H9 (cell line): ENCODE data around the gene ZBTB9. TPM values are rescaled to one million over a fixed set of nuclear protein-coding genes. Genes with fewer than 3 reads are reported as not detected.

Experiments used
- DNase-seq: peaks from one replicate; pipeline ENCODE4 v3.0.0-alpha.2; 2017
- H2AFZ ChIP-seq: one replicate; pipeline ENCODE4 v1.6.1; 2013; ENCODE audit warnings: mild to moderate bottlenecking, low read length, control low read depth, moderate library complexity
- H2AK5ac ChIP-seq: 2 replicates; pipeline ENCODE4 v1.6.1; 2013; ENCODE audit warnings: low read length, control low read depth, mixed read lengths; ENCODE audit not compliant: insufficient read length
- H2BK120ac ChIP-seq: one replicate; pipeline ENCODE4 v1.6.1; 2013; ENCODE audit warnings: low read depth, mild to moderate bottlenecking, low read length, control low read depth, inconsistent platforms; ENCODE audit not compliant: poor library complexity, severe bottlenecking
- H2BK12ac ChIP-seq: 2 replicates; pipeline ENCODE4 v1.6.1; 2013; ENCODE audit warnings: low read length, control low read depth, mixed read lengths, low read depth; ENCODE audit not compliant: insufficient read length
- H2BK15ac ChIP-seq: 2 replicates; pipeline ENCODE4 v1.6.1; 2013; ENCODE audit warnings: low read depth, low read length, control low read depth
- H2BK20ac ChIP-seq: one replicate; pipeline ENCODE4 v1.6.1; 2013; ENCODE audit warnings: low read depth, mild to moderate bottlenecking, low read length, control low read depth, inconsistent platforms; ENCODE audit not compliant: poor library complexity, severe bottlenecking
- H2BK5ac ChIP-seq: 2 replicates; pipeline ENCODE4 v1.6.1; 2013; ENCODE audit warnings: low read length, control low read depth, mixed read lengths; ENCODE audit not compliant: insufficient read length
- H3K14ac ChIP-seq: 2 replicates; pipeline ENCODE4 v1.6.1; 2013; ENCODE audit warnings: low read length, control low read depth; ENCODE audit not compliant: insufficient read depth
- H3K18ac ChIP-seq: 2 replicates; pipeline ENCODE4 v1.6.1; 2013; ENCODE audit warnings: low read depth, mild to moderate bottlenecking, mixed read lengths, low read length, control low read depth; ENCODE audit not compliant: insufficient read length
- H3K23ac ChIP-seq: 2 replicates; pipeline ENCODE4 v1.6.1; 2013; ENCODE audit warnings: low read length, control low read depth, mixed read lengths, low read depth; ENCODE audit not compliant: insufficient read length
- H3K23me2 ChIP-seq: 2 replicates; pipeline ENCODE4 v1.6.1; 2013; ENCODE audit warnings: low read depth, mild to moderate bottlenecking, mixed read lengths, low read length, control low read depth; ENCODE audit not compliant: insufficient read length, poor library complexity, severe bottlenecking
- H3K27ac ChIP-seq: 2 replicates; pipeline ENCODE4 v1.5.1; 2013; ENCODE audit warnings: low read length, control low read depth, mixed read lengths, low read depth; ENCODE audit not compliant: insufficient read length
- H3K27me3 ChIP-seq: 2 replicates; pipeline ENCODE4 v1.6.1; 2013; ENCODE audit warnings: low read length, control low read depth, inconsistent platforms; ENCODE audit not compliant: insufficient read depth
- H3K4ac ChIP-seq: 2 replicates; pipeline ENCODE4 v1.6.1; 2013; ENCODE audit warnings: low read depth, mild to moderate bottlenecking, control low read depth, inconsistent platforms, low read length, moderate library complexity
- H3K4me1 ChIP-seq: 2 replicates; pipeline ENCODE4 v1.6.1; 2013; ENCODE audit warnings: low read length, control low read depth, inconsistent platforms; ENCODE audit not compliant: insufficient read depth
- H3K4me2 ChIP-seq: 2 replicates; pipeline ENCODE4 v1.6.1; 2013; ENCODE audit warnings: low read length, control low read depth, mixed read lengths; ENCODE audit not compliant: insufficient read length, insufficient read depth
- H3K56ac ChIP-seq: 2 replicates; pipeline ENCODE4 v1.6.1; 2013; ENCODE audit warnings: low read depth, mild to moderate bottlenecking, mixed read lengths, low read length, control low read depth; ENCODE audit not compliant: insufficient read length
- H3K79me1 ChIP-seq: 2 replicates; pipeline ENCODE4 v1.6.1; 2013; ENCODE audit warnings: low read depth, mild to moderate bottlenecking, moderate library complexity, low read length, control low read depth, inconsistent platforms; ENCODE audit not compliant: insufficient read depth, poor library complexity, severe bottlenecking
- H3K79me2 ChIP-seq: 2 replicates; pipeline ENCODE4 v1.6.1; 2013; ENCODE audit warnings: low read length, control low read depth, inconsistent platforms; ENCODE audit not compliant: insufficient read depth
- H3K9ac ChIP-seq: 2 replicates; pipeline ENCODE4 v1.6.1; 2013; ENCODE audit warnings: low read length, control low read depth, mixed read lengths; ENCODE audit not compliant: insufficient read length; ENCODE audit errors: extremely low read depth
- H3K9me3 ChIP-seq: one replicate; pipeline ENCODE4 v1.6.1; 2013; ENCODE audit warnings: low read depth, low read length, inconsistent platforms; ENCODE audit not compliant: control insufficient read depth
- H3T11ph ChIP-seq: one replicate; pipeline ENCODE4 v1.6.1; 2013; ENCODE audit warnings: mild to moderate bottlenecking, low read length, control low read depth, inconsistent platforms
- H4K20me1 ChIP-seq: one replicate; pipeline ENCODE4 v1.6.1; 2013; ENCODE audit not compliant: control insufficient read depth, insufficient read length, insufficient read depth
- H4K5ac ChIP-seq: 2 replicates; pipeline ENCODE4 v1.6.1; 2013; ENCODE audit warnings: low read depth, mild to moderate bottlenecking, mixed read lengths, low read length, control low read depth; ENCODE audit not compliant: insufficient read length
- H4K8ac ChIP-seq: replicated peaks from 2 replicates; pipeline ENCODE4 v1.6.1; 2013; ENCODE audit warnings: low read length, control low read depth, mixed read lengths, low read depth; ENCODE audit not compliant: insufficient read length
- H4K91ac ChIP-seq: 2 replicates; pipeline ENCODE4 v1.6.1; 2013; ENCODE audit warnings: low read depth, mild to moderate bottlenecking, moderate library complexity, mixed read lengths, low read length, control low read depth; ENCODE audit not compliant: insufficient read length
- H3K27ac Mint-ChIP-seq, 3 experiments: 2 replicates in 2 of 3; 3 replicates in 1 of 3; pipeline ENCODE4 v1.8.0; 2020 to 2021; ENCODE audit warnings: mixed read lengths in 3 of 3, mild to moderate bottlenecking in 1 of 3, moderate library complexity in 1 of 3
- H3K27me3 Mint-ChIP-seq: 2 replicates; pipeline ENCODE4 v1.8.0; 2021; ENCODE audit warnings: low read depth, mild to moderate bottlenecking, moderate library complexity, mixed read lengths
- H3K36me3 Mint-ChIP-seq, 3 experiments: 2 replicates in 2 of 3; 3 replicates in 1 of 3; pipeline ENCODE4 v1.8.0; 2020 to 2021; ENCODE audit warnings: low read depth in 3 of 3, mixed read lengths in 3 of 3; ENCODE audit not compliant: insufficient read depth in 1 of 3
- H3K4me1 Mint-ChIP-seq, 2 experiments: 2 replicates each; pipeline ENCODE4 v1.8.0; 2020; ENCODE audit warnings: mixed read lengths in 2 of 2
- H3K4me3 Mint-ChIP-seq, 2 experiments: 2 replicates in 1 of 2; 3 replicates in 1 of 2; pipeline ENCODE4 v1.8.0; 2020 to 2021; ENCODE audit warnings: mild to moderate bottlenecking in 2 of 2, mixed read lengths in 2 of 2, moderate library complexity in 1 of 2
- H3K9me3 Mint-ChIP-seq, 2 experiments: 2 replicates in 1 of 2; 3 replicates in 1 of 2; pipeline ENCODE4 v1.8.0; 2020; ENCODE audit warnings: mild to moderate bottlenecking in 2 of 2, mixed read lengths in 2 of 2, moderate library complexity in 1 of 2
- CTCF ChIP-seq: fragments of 200-600 bp; sonication (generic); conservative IDR thresholded peaks from 3 replicates; pipeline ENCODE4 v1.8.0; 2021; ENCODE audit warnings: antibody characterized with exemption, mild to moderate bottlenecking
- WGBS: extraction: QIAGEN DNeasy Blood & Tissue Kit; methylation state at CpG from one replicate; pipeline ENCODE4 v1.1.7; 2013; ENCODE audit warnings: missing lambda C conversion rate, low lambda C conversion rate, mixed read lengths; ENCODE audit not compliant: insufficient read length; ENCODE audit errors: extremely low coverage; 5-methylcytosine and 5-hydroxymethylcytosine counted together
- total RNA-seq: library from RNA; stranded (reverse); gene quantifications from 2 replicates; pipeline ENCODE4 v1.2.1, GENCODE V29; 2021

Gene ZBTB9
- total RNA-seq, 1 experiment from 2014 or later = 53.1 TPM

DNA sequence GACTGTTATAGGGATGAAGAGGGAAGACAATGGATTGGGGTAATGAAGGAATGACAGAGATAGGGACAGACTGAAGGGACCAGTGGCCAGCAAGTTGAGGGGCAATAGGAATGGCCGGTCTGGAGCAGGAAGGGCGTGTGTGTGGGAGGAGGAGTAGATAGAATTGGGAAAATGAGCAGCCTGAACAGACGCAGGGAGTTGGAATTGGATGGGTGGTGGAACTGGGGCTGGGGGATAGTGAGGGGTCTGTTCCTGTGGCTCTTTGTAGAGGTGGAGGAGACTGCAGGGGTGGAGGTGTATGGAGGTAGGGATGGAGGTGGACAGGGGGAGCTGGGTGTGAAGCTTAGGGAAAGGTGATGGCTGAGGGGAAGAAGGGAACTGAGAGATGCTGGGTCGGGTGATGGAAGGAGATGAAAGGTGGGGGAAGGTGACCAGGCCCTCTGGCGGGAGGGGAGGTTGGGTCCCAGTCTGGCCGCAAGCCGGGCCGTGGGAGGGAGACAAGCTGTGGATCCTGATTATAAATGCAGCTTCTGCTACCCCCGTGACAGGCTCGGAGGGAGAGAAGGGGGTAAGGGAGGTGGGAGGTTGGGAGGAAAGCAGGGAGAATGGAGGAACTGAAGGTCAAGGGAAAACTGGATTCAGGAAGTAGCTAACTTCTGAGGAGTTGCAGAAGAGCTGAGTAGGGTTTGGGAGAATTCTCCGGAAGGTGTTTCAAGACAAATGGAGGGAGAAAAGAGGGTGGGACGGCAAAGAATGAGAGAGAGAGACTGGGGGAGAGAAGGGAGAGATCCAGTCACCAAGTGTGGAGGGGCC, 29.3 kb upstream of the ZBTB9 start:
- H3K4me1 Mint-ChIP-seq = peaks cover 73 to 76% of the 10 kb centered on the region in 2 experiments
- Histone ChIP-seq H3K4ac (no peak overlapping the region), H3K9me3 (no peaks in the 10 kb centered on the region), H3K79me2 (peaks cover 10% of the 10 kb centered on the region; the same call in 1 of the 2 replicates), H3K27me3 (no peaks in the 10 kb centered on the region), H4K8ac (no peak overlapping the region), H2AK5ac (no peak overlapping the region), H3K27ac (no peak overlapping the region), H3K18ac (no peak overlapping the region), H2AFZ (no peak overlapping the region), H3K56ac (no peak overlapping the region), H2BK5ac (no peak overlapping the region), H3K9ac (peak overlapping the region; percentile 25), H2BK12ac (no peak overlapping the region), H4K20me1 (no peaks in the 10 kb centered on the region), H2BK120ac (no peak overlapping the region), H3K14ac (no peak overlapping the region), H3K4me1 (peaks cover 7% of the 10 kb centered on the region), H4K5ac (no peak overlapping the region), H3K23me2 (peaks cover 7% of the 10 kb centered on the region), H3T11ph (no peak overlapping the region), H2BK20ac (no peak overlapping the region), H4K91ac (no peak overlapping the region), H3K23ac (no peak overlapping the region), H3K79me1 (peaks cover 3% of the 10 kb centered on the region), H2BK15ac (no peak overlapping the region), H3K4me2 (peak overlapping the region; percentile 89)
- no peaks in the 10 kb centered on the region; a peak in 1 of 5 replicates for H3K9me3 Mint-ChIP-seq
- H3K27me3 Mint-ChIP-seq = no peaks in the 10 kb centered on the region
- H3K36me3 Mint-ChIP-seq = peaks cover 24 to 27% (median 26%) of the 10 kb centered on the region in 3 experiments
- peak overlapping the region; percentile 76 to 94 (median 93) for H3K27ac Mint-ChIP-seq
- no peak for DNase-seq
- no peak for TF ChIP-seq CTCF
- no CpG with 5 or more reads among the region's 12 CpGs for WGBS
- H3K4me3 Mint-ChIP-seq = peak overlapping the region; percentile 81 to 87
